A673 (cell line): ENCODE measurements around the gene ACTN4. TPM values are rescaled to one million over a fixed set of nuclear protein-coding genes. Genes with fewer than 3 reads are reported as not detected.
A peak's percentile ranks its signal among the peaks of the same experiment; 100 is the strongest.

Experiments used
- BruUV-seq: library from RNA; stranded (reverse); fragments of 400-500 nt; replicated peaks from 2 replicates; lab custom pipeline; 2021; lab: Mats Ljungman, UMichigan
- CTCF ChIA-PET: fragments of 300-600 bp; sonication (Branson Sonifier 250); formaldehyde crosslinking; loops from one replicate; lab custom pipeline; 2022; ENCODE audit warnings: antibody characterized with exemption; lab: Charles Lee
- POLR2A ChIA-PET: fragments of 300-600 bp; sonication (Branson Sonifier 250); formaldehyde crosslinking; loops from one replicate; lab custom pipeline; 2022; ENCODE audit warnings: antibody characterized with exemption; ENCODE audit not compliant: low non-redundant PET; lab: Charles Lee
- DNase-seq: peaks from one replicate; pipeline ENCODE4 v3.0.0-alpha.2; 2015; ENCODE audit warnings: low spot score
- H3K27ac ChIP-seq: fragments of 200-600 bp; sonication (generic); 2 replicates; pipeline ENCODE4 v1.5.1; 2016; ENCODE audit warnings: mixed run types, low read depth, mild to moderate bottlenecking, mixed read lengths, antibody characterized with exemption, low read length; ENCODE audit not compliant: poor library complexity, severe bottlenecking
- H3K27me3 ChIP-seq: fragments of 200-600 bp; sonication (generic); replicated peaks from 2 replicates; pipeline ENCODE4 v1.6.1; 2017; ENCODE audit warnings: mixed run types, low read depth, mild to moderate bottlenecking, mixed read lengths, antibody characterized with exemption, low read length; ENCODE audit not compliant: insufficient read depth, poor library complexity
- H3K36me3 ChIP-seq: fragments of 200-600 bp; sonication (generic); 2 replicates; pipeline ENCODE4 v1.6.1; 2016; ENCODE audit warnings: mixed run types, mild to moderate bottlenecking, mixed read lengths, antibody characterized with exemption, low read length; ENCODE audit not compliant: insufficient read depth, poor library complexity, severe bottlenecking
- H3K4me1 ChIP-seq: fragments of 200-600 bp; sonication (generic); 2 replicates; pipeline ENCODE4 v1.6.1; 2017; ENCODE audit warnings: mixed run types, mild to moderate bottlenecking, mixed read lengths, antibody characterized with exemption, low read length; ENCODE audit not compliant: insufficient read depth, poor library complexity, severe bottlenecking
- H3K4me3 ChIP-seq: fragments of 200-600 bp; sonication (generic); 2 replicates; pipeline ENCODE4 v1.5.1; 2016; ENCODE audit warnings: low read depth, mixed run types, mild to moderate bottlenecking, mixed read lengths, low read length; ENCODE audit not compliant: poor library complexity, severe bottlenecking
- H3K9me3 ChIP-seq: fragments of 200-600 bp; sonication (generic); 2 replicates; pipeline ENCODE4 v1.6.1; 2016; ENCODE audit warnings: mixed run types, low read depth, mild to moderate bottlenecking, mixed read lengths, antibody characterized with exemption, low read length; ENCODE audit not compliant: poor library complexity, severe bottlenecking
- CTCF ChIP-seq: fragments of 300-800, 200-600 bp; sonication (generic); conservative IDR thresholded peaks from 2 replicates; pipeline ENCODE4 v1.5.1; 2017; ENCODE audit warnings: low read depth, mild to moderate bottlenecking, antibody characterized with exemption, low read length, moderate library complexity, mixed read lengths
- EZH2 ChIP-seq: fragments of 200-600 bp; sonication (generic); IDR thresholded peaks from 2 replicates; pipeline ENCODE4 v1.6.1; 2017; ENCODE audit warnings: borderline replicate concordance, low read depth, mild to moderate bottlenecking, mixed read lengths, antibody characterized with exemption, low read length; ENCODE audit not compliant: poor library complexity, severe bottlenecking
- intact Hi-C: fragments of 100-400 bp; cut with micrococcal nuclease; formaldehyde crosslinking; loops from one replicate; pipeline ENCODE4 v1.10.0; 2022; ENCODE audit not compliant: unreplicated experiment
- total RNA-seq: library from RNA; stranded (reverse); gene quantifications from 2 replicates; pipeline ENCODE4 v1.2.3, GENCODE V29; 2021

Gene ACTN4
- total RNA-seq, 1 experiment from 2014 or later = 397 TPM

DNA sequence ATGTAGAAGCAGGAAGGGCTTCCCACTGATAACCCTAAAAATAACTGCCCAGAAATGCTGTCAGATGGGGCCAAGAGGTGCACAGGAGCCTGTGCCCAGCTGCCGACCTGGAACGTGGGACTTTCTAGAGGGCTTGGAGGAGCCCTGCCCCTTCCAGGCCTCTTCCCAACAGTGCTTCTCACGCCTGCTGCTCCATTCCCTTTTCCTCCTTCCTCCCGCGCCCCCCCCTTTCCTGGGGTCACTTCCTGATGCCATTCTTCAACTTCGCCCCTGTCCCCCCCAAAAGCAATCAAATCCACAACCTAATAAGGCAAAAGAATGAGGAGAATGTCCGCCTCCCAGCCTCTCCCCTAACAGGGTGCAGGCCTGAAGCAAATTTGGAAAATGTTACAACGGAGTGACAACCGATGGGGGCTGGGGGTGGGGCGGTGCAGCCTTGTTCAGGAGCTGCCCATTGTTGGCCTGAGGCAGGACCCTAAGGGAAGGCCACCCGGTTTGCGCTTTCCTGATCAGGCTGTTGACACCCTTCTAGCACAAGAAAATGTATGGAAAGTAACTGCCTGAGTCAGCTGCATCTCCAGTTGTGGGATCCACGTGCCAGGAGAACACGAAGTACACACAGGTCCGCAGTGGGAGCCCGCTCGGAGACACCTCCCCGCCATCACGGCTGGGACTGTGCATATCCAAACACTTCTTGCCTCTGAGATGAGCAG is 18.7 kb downstream of the ACTN4 start:
- ChIA-PET POLR2A (no interaction called here), CTCF (no interaction called here)
- Histone ChIP-seq H3K27ac (peak overlapping the region; percentile 88), H3K4me1 (peaks cover 74% of the 10 kb centered on the region), H3K27me3 (no peaks in the 10 kb centered on the region), H3K4me3 (no peak overlapping the region), H3K9me3 (no peaks in the 10 kb centered on the region), H3K36me3 (no peaks in the 10 kb centered on the region)
- intact Hi-C loops = no loop called here
- peak; percentile 40 for DNase-seq
- BruUV-seq = no TSS peak
- TF ChIP-seq CTCF (no peak), EZH2 (no peak)

DNA sequence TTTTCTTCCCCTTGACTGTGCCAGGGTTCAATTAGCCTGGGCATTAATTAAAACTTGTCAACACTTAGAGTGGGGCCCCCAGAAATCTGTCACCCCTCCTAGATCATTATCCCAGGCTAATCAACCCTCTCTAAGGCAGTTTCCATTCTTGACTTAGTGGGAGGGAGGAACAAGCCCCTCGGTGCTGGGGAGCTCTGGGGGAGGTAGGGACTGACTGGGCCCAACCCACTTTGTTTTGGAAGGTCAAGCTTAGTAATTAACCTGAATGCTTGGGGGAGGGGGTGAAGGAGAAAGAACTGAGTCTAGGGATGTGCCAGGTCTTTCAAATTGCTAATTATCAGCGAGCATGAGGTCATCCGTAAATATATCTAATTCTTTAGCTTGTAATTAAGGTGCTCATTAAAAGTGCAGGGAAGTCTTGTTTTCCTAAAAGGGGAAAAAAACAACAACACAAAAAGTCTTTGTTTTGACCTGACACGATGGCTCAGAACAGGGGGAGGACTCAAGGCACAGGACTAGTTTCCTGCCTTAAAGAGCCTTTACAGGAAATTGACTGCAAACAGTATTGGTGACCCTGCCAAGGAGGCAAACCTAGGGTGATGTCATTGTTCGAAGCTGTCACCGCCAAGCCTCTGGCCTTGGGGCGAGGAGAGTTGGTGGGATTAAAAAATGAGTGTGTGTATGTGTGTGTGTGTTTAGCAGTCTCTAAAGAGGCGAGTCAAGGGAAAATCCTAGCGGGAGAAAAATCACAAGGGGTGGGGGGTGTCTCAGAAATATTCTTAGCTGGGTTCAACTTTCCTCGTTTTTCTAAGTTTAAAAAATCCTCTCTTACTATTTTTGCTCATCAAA is 19.4 kb downstream of the ACTN4 start:
- DNase-seq = peak; percentile 87
- intact Hi-C loops = no loop called here
- Histone ChIP-seq H3K4me3 (no peak overlapping the region), H3K9me3 (no peaks in the 10 kb centered on the region), H3K36me3 (no peaks in the 10 kb centered on the region), H3K4me1 (peaks cover 73% of the 10 kb centered on the region), H3K27ac (peak overlapping the region; percentile 88), H3K27me3 (no peaks in the 10 kb centered on the region)
- ChIA-PET POLR2A (no interaction called here), CTCF (no interaction called here)
- TF ChIP-seq CTCF (no peak), EZH2 (no peak)
- BruUV-seq = no TSS peak

DNA sequence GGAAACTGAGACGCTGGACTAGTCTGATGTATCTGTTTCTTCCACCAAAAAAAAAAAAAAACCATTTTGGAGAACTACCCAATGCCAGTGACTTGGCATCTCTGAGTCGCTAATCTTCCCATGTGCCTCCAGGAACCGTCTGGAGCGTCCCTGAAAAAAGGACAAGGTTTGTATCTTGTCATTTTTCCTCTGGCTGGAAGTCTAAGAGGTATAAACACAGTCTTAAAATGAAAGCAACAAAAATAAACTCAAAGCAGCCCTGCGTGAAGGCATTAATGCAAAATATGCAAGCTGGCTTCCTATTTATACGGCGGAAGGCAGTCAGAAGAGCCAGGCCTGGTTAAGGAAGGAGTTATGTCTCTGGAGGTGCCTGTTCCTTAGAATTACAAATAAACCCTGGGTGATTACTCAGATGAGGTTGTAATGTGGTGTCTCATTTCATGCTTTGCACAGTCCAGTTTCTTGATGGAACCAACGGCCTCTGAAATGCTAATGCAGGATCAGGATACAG is 20.3 kb downstream of the ACTN4 start:
- TF ChIP-seq CTCF = no peak
- TF ChIP-seq EZH2 = no peak
- POLR2A ChIA-PET = no interaction called here

More for the DNA sequence above, 20.3 kb downstream of the ACTN4 start:
- DNase-seq = peak; percentile 54
- intact Hi-C loops = no loop called here
- no peak overlapping the region for H3K4me3 ChIP-seq
- H3K27ac ChIP-seq = peak overlapping the region; percentile 88
- no peaks in the 10 kb centered on the region for H3K9me3 ChIP-seq
- H3K4me1 ChIP-seq = peaks cover 65% of the 10 kb centered on the region
- H3K36me3 ChIP-seq = no peaks in the 10 kb centered on the region
- H3K27me3 ChIP-seq = no peaks in the 10 kb centered on the region
- no TSS peak for BruUV-seq
- CTCF ChIA-PET = no interaction called here
